Panc1 (cell line): Measurements from ENCODE around the gene ADAMTS14. TPM values are rescaled to one million over a fixed set of nuclear protein-coding genes. Genes with fewer than 3 reads are reported as not detected.

Experiments used
- ATAC-seq: fragments of 200-7000 bp; cut with Tn5 transposase; 2 replicates; pipeline ENCODE4 v1.9.1; 2020; ENCODE audit warnings: mild to moderate bottlenecking, moderate library complexity
- BruUV-seq: library from RNA; stranded (reverse); fragments of 400-500 nt; replicated peaks from 2 replicates; lab custom pipeline; 2021; lab: Mats Ljungman, UMichigan
- CTCF ChIA-PET: fragments of 300-600 bp; sonication (Branson Sonifier 250); formaldehyde crosslinking; loops from one replicate; lab custom pipeline; 2022; ENCODE audit warnings: antibody characterized with exemption; lab: Charles Lee
- POLR2A ChIA-PET: fragments of 300-600 bp; sonication (Branson Sonifier 250); formaldehyde crosslinking; loops from one replicate; lab custom pipeline; 2022; ENCODE audit warnings: antibody characterized with exemption; lab: Charles Lee
- DNase-seq: peaks from one replicate; pipeline ENCODE4 v3.0.0-alpha.2; 2010; ENCODE audit warnings: low read depth, low spot score
- H3K27ac ChIP-seq: 2 replicates; pipeline ENCODE4 v1.5.1; 2011; ENCODE audit warnings: mild to moderate bottlenecking, low read length, inconsistent platforms
- H3K27me3 ChIP-seq: fragments of 200-500 bp; sonication (Bioruptor generic); 2 replicates; pipeline ENCODE4 v1.6.0; 2014; ENCODE audit warnings: low read length, inconsistent platforms; ENCODE audit not compliant: control insufficient read depth, insufficient read depth
- H3K36me3 ChIP-seq: fragments of 200-500 bp; sonication (Bioruptor generic); 2 replicates; pipeline ENCODE4 v1.5.1; 2014; ENCODE audit warnings: inconsistent platforms, mild to moderate bottlenecking, low read length, moderate library complexity; ENCODE audit not compliant: control insufficient read depth, insufficient read depth
- H3K4me1 ChIP-seq: 2 replicates; pipeline ENCODE4 v1.5.1; 2011; ENCODE audit warnings: inconsistent platforms, mild to moderate bottlenecking, low read length, moderate library complexity; ENCODE audit not compliant: control insufficient read depth, insufficient read depth
- H3K4me3 ChIP-seq, 2 experiments: 2 replicates each; pipeline ENCODE4 v1.5.1; 2011 to 2012; ENCODE audit warnings: low read depth in 2 of 2, low read length in 2 of 2, mild to moderate bottlenecking in 2 of 2, inconsistent platforms in 1 of 2, moderate library complexity in 1 of 2
- H3K9me3 ChIP-seq: fragments of 200-500 bp; sonication (Bioruptor generic); 2 replicates; pipeline ENCODE4 v1.5.1; 2014; ENCODE audit warnings: low read depth, mild to moderate bottlenecking, inconsistent platforms, low read length, moderate library complexity; ENCODE audit not compliant: control insufficient read depth, insufficient read depth
- POLR2AphosphoS5 ChIP-seq: IDR thresholded peaks from 2 replicates; pipeline ENCODE4 v1.6.1; 2012; ENCODE audit warnings: mild to moderate bottlenecking, low read depth, low read length, moderate library complexity
- SIN3A ChIP-seq: IDR thresholded peaks from 2 replicates; pipeline ENCODE4 v1.6.1; 2012; ENCODE audit warnings: low read depth, mild to moderate bottlenecking, low read length, moderate library complexity, borderline replicate concordance; ENCODE audit not compliant: insufficient read depth
- TCF7L2 ChIP-seq: IDR thresholded peaks from 2 replicates; pipeline ENCODE4 v1.6.1; 2011; ENCODE audit warnings: mild to moderate bottlenecking, low read depth, low read length, inconsistent platforms
- in situ Hi-C: cut with HindIII; loops from 2 replicates; pipeline ENCODE4 v1.10.0; 2016; ENCODE audit warnings: low sequenced_read_pairs, low pct_unique_long_range_greater_than_20kb
- intact Hi-C: fragments of 100-400 bp; cut with micrococcal nuclease; formaldehyde crosslinking; loops from one replicate; pipeline ENCODE4 v1.10.0; 2022; ENCODE audit not compliant: unreplicated experiment
- total RNA-seq: library from RNA; stranded (reverse); gene quantifications from one replicate; pipeline ENCODE4 v1.2.1, GENCODE V29; 2021; ENCODE audit not compliant: unreplicated experiment
- TF ChIP-seq, protein P1 (sequence below): fragments of 450-650 bp; IDR thresholded peaks from 2 replicates; pipeline ENCODE4 v1.5.1; 2017; ENCODE audit warnings: mild to moderate bottlenecking
- TF ChIP-seq, protein P2 (sequence below), 2 experiments: IDR thresholded peaks; 2 replicates each; pipeline ENCODE4 v1.6.1; 2011 to 2012; ENCODE audit warnings: low read depth in 2 of 2, control low read depth in 1 of 2, low read length in 1 of 2, mild to moderate bottlenecking in 1 of 2, moderate library complexity in 1 of 2; ENCODE audit not compliant: insufficient read depth in 1 of 2

Gene ADAMTS14
- total RNA-seq, 1 experiment from 2014 or later: 0.67 TPM

DNA sequence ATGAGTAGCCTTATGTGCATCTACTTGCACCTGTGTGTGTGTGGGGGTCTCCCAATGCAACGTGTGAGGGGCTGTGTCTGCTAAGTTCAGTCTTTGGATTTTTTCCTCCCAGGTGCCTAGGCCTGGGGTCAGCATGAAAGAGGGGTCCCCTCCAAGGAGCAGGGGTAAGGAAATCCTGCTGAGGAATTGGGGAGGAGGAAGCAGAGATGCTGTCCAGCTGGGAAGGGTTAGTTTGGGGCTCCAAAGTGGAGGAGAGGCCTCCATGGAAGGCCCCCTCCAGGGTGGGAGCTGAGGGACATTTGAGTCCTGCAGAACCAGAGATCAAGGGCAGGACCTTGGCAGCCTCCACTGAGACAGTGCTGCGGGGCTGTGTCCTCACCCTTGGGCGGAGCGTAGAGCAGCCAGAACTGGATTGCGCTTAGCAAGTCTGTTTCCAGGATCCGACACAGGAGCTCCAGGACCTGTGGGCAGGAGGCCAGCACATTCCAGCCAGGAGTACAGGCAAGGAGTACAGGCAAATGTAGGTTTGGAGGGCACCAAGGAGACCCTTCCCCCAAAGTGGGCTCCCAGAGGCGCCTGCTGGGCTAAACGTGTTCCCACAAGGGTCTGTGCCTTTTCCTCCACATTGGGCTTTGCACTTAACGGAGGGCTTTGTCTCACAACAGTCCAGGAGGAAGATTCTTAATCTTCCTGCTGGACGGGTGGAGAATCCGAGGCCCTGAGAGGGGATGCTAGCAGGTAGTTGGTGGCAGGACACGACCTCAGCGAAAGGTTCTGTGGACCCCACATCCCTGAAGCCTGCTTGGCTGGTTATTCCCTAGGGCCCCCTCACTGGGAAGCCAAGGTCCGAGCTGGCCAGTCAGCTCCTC lies 102.7 kb downstream of the ADAMTS14 start:
- in situ Hi-C loops (no loop called here), intact Hi-C loops (no loop called here)
- H3K4me3 ChIP-seq: no peak overlapping the region
- H3K4me1 ChIP-seq: no peaks in the 10 kb centered on the region
- H3K36me3 ChIP-seq: no peaks in the 10 kb centered on the region
- H3K9me3 ChIP-seq: no peaks in the 10 kb centered on the region
- TF ChIP-seq SIN3A (no peak), POLR2AphosphoS5 (no peak), TCF7L2 (no peak)
- TF ChIP-seq, protein P1, sequence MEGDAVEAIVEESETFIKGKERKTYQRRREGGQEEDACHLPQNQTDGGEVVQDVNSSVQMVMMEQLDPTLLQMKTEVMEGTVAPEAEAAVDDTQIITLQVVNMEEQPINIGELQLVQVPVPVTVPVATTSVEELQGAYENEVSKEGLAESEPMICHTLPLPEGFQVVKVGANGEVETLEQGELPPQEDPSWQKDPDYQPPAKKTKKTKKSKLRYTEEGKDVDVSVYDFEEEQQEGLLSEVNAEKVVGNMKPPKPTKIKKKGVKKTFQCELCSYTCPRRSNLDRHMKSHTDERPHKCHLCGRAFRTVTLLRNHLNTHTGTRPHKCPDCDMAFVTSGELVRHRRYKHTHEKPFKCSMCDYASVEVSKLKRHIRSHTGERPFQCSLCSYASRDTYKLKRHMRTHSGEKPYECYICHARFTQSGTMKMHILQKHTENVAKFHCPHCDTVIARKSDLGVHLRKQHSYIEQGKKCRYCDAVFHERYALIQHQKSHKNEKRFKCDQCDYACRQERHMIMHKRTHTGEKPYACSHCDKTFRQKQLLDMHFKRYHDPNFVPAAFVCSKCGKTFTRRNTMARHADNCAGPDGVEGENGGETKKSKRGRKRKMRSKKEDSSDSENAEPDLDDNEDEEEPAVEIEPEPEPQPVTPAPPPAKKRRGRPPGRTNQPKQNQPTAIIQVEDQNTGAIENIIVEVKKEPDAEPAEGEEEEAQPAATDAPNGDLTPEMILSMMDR: no peak
- TF ChIP-seq, protein P2, sequence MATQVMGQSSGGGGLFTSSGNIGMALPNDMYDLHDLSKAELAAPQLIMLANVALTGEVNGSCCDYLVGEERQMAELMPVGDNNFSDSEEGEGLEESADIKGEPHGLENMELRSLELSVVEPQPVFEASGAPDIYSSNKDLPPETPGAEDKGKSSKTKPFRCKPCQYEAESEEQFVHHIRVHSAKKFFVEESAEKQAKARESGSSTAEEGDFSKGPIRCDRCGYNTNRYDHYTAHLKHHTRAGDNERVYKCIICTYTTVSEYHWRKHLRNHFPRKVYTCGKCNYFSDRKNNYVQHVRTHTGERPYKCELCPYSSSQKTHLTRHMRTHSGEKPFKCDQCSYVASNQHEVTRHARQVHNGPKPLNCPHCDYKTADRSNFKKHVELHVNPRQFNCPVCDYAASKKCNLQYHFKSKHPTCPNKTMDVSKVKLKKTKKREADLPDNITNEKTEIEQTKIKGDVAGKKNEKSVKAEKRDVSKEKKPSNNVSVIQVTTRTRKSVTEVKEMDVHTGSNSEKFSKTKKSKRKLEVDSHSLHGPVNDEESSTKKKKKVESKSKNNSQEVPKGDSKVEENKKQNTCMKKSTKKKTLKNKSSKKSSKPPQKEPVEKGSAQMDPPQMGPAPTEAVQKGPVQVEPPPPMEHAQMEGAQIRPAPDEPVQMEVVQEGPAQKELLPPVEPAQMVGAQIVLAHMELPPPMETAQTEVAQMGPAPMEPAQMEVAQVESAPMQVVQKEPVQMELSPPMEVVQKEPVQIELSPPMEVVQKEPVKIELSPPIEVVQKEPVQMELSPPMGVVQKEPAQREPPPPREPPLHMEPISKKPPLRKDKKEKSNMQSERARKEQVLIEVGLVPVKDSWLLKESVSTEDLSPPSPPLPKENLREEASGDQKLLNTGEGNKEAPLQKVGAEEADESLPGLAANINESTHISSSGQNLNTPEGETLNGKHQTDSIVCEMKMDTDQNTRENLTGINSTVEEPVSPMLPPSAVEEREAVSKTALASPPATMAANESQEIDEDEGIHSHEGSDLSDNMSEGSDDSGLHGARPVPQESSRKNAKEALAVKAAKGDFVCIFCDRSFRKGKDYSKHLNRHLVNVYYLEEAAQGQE (IDR thresholded peaks at IDR 0.05; ENCODE audit: insufficient read depth in 1 of 2, low read depth in 2 of 2, low read length in 1 of 2): no peak
- ATAC-seq (no peak), DNase-seq (no peak)
- POLR2A ChIA-PET: no interaction called here
- CTCF ChIA-PET: no interaction called here
- no TSS peak for BruUV-seq
- H3K27me3 ChIP-seq: no peaks in the 10 kb centered on the region
- no peak overlapping the region for H3K27ac ChIP-seq

DNA sequence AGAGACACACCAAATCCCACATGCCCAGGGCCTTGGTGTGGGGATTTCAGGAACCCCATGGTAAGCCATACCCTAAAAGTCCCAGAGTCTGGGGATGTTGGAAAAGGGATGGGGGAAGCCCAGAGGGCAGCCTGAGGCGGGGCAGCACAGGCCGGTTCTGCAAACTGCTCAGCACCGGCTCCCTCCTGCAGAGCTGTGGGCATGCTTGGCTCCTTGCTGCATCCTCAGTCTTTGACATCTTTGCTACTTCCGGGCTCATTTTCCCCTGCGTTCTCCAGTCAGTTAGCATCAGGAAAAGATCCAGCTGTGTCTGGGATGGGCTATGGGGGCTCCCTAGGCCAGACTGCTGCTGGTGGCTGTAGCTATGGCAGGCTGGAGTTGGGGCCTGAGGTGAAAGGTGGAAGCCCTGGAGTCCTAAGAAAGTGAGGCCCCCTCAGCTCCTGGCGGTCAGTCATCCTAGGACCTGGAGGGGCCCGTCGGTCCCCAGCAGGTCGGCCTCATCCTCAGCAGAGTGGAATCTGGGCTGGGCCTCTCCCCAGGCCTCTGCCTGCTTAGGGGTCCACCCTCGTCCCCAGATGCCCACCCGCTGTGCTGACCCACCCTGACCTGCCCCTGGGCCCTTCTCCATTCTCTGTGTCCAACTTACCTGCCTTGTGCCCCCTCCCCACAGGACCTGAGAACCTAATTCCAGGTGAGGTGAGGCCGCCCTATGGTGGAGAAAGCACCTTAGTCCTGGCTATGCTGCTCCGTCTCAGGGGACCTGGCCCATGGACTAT lies 103.6 kb downstream of the ADAMTS14 start:
- DNase-seq: no peak
- BruUV-seq: no TSS peak
- ChIA-PET POLR2A (interaction anchor here (0.9 kb wide), 1 partner anchor 37 kb away, joined by 4 read pairs; no protein-coding TSS in a partner anchor), CTCF (no interaction called here)
- Histone ChIP-seq H3K27me3 (no peaks in the 10 kb centered on the region), H3K36me3 (no peaks in the 10 kb centered on the region), H3K27ac (no peak overlapping the region), H3K4me1 (no peaks in the 10 kb centered on the region), H3K4me3 (no peak overlapping the region), H3K9me3 (no peaks in the 10 kb centered on the region)
- intact Hi-C loops (no loop called here), in situ Hi-C loops (no loop called here)
- no peak for TF ChIP-seq TCF7L2
- TF ChIP-seq, protein P2 (IDR thresholded peaks at IDR 0.05; ENCODE audit: insufficient read depth in 1 of 2, low read depth in 2 of 2, low read length in 1 of 2): no peak
- TF ChIP-seq, protein P1: no peak
- no peak for TF ChIP-seq SIN3A
- TF ChIP-seq POLR2AphosphoS5: no peak
- ATAC-seq: no peak; the same call in 1 of the 2 replicates
